Sigmoid colon (tissue), 4 donors: Measurements from ENCODE around the gene ABCB10.

Source experiments
- POLR2A ChIP-seq, 2 donors: fragments of 450-650 bp; IDR thresholded peaks; one replicate each; pipeline ENCODE4 v1.6.1; 2016; ENCODE audit warnings: antibody characterized with exemption in 2 of 2, mild to moderate bottlenecking in 2 of 2, moderate library complexity in 2 of 2
- POLR2AphosphoS5 ChIP-seq, 4 donors: sonication (generic); formaldehyde crosslinking; IDR thresholded peaks; one replicate each; pipeline ENCODE4 v1.6.1; 2017; ENCODE audit warnings: antibody characterized with exemption in 4 of 4
- TF ChIP-seq, protein P1 (sequence below), 4 experiments: fragments of 450-650 bp in 3 of 4; fragments of 200-600 bp in 1 of 4; IDR thresholded peaks; one replicate each; pipeline ENCODE4 v1.5.1; 2016 to 2019; ENCODE audit warnings: antibody characterized with exemption in 4 of 4, mild to moderate bottlenecking in 3 of 4, moderate library complexity in 2 of 4

DNA sequence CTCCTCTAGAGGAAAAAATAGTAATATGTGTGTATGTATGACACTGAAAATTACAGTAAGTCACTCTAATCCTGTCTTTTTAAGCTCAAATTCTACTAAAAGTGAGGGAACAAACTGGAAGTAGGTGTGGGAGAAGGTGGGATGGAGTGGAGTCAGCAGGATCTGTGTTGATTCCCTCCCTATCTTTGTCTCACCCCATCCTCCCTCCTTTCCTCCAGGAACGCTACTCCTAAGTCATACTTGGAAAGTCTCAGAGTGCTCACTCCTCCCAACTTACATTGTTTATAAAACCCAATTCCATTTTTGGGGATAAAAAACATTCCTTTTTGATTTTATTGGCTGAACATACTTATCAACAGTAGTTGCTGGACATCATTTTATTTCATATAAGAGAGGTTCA, 35.5 kb downstream of the ABCB10 start:
- TF ChIP-seq, protein P1, sequence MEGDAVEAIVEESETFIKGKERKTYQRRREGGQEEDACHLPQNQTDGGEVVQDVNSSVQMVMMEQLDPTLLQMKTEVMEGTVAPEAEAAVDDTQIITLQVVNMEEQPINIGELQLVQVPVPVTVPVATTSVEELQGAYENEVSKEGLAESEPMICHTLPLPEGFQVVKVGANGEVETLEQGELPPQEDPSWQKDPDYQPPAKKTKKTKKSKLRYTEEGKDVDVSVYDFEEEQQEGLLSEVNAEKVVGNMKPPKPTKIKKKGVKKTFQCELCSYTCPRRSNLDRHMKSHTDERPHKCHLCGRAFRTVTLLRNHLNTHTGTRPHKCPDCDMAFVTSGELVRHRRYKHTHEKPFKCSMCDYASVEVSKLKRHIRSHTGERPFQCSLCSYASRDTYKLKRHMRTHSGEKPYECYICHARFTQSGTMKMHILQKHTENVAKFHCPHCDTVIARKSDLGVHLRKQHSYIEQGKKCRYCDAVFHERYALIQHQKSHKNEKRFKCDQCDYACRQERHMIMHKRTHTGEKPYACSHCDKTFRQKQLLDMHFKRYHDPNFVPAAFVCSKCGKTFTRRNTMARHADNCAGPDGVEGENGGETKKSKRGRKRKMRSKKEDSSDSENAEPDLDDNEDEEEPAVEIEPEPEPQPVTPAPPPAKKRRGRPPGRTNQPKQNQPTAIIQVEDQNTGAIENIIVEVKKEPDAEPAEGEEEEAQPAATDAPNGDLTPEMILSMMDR (IDR thresholded peaks at IDR 0.05), result no peak
- TF ChIP-seq POLR2AphosphoS5 (IDR thresholded peaks at IDR 0.05) (no peak), POLR2A (IDR thresholded peaks at IDR 0.05) (no peak)
